Measurements from ENCODE around the gene HEATR3. TPM values are rescaled to one million over a fixed set of nuclear protein-coding genes. Genes with fewer than 3 reads are reported as not detected.
"Not testable (repeated sequence)": the region's sequence is repeated elsewhere in the genome, so short reads cannot be mapped to it uniquely, and the experiment has no call there.

Gene HEATR3
- total RNA-seq, 1 donor from 2014 or later: 25.1 TPM

DNA sequence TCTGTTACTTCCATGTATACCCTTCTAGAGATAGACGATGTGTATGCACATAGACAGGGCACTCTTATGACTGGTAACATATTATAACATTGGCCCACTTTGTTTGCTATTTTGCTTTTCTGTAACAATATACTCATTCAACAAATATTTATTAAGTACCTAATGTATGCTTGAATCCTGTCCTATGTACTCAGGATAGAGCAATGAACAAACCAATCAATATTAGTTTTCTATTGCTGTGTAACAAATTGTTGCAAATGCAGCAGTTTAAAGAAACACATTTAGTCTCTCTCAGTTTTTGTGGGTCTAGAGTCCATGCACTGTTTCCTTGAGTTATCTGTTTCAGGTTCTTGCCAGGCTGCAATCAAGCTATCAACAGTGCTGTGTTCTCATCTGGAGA, 57.6 kb downstream of the HEATR3 start:
- Histone ChIP-seq H3K9ac (ENCODE audit: low read depth in 1 of 3, low read length in 3 of 3) (no peak overlapping the region), H3K27me3 (ENCODE audit: control insufficient read depth in 3 of 3, insufficient read depth in 3 of 3, low read length in 3 of 3) (no peaks in the 10 kb centered on the region), H3K4me3 (ENCODE audit: low read length in 3 of 3) (no peak overlapping the region), H3K9me3 (ENCODE audit: control insufficient read depth in 3 of 3, low read length in 3 of 3) (no peaks in the 10 kb centered on the region), H3K36me3 (ENCODE audit: control insufficient read depth in 3 of 3, insufficient read depth in 3 of 3, low read length in 3 of 3) (no peaks in the 10 kb centered on the region), H3K4me1 (ENCODE audit: control insufficient read depth in 3 of 3, insufficient read depth in 3 of 3, low read length in 3 of 3) (no peaks in the 10 kb centered on the region), H3K27ac (ENCODE audit: low read depth, low read length) (no peak overlapping the region)

DNA sequence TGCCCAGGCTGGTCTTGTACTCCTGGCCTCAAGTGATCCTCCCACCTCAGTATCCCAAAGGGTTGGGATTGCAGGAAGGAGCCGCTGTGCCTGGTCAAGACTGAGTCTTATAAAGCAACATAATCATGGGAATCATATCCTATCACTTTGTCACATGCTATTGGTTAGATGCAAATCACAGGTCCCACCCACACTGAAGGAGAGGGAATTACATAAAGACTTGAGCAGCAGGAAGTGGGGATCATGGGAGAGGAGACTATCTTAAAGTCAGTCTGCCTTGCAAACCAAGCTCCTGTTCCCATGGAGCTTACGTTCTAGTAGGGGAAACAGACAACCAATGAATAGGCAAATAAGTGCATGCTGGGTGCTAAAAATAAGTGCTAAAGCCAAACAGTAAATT, 59.0 kb downstream of the HEATR3 start:
- Histone ChIP-seq H3K4me3 (ENCODE audit: low read length in 3 of 3) (no peak overlapping the region), H3K36me3 (ENCODE audit: control insufficient read depth in 3 of 3, insufficient read depth in 3 of 3, low read length in 3 of 3) (no peaks in the 10 kb centered on the region), H3K27me3 (ENCODE audit: control insufficient read depth in 3 of 3, insufficient read depth in 3 of 3, low read length in 3 of 3) (no peaks in the 10 kb centered on the region), H3K27ac (ENCODE audit: low read depth, low read length) (no peak overlapping the region), H3K4me1 (ENCODE audit: control insufficient read depth in 3 of 3, insufficient read depth in 3 of 3, low read length in 3 of 3) (no peaks in the 10 kb centered on the region), H3K9ac (ENCODE audit: low read depth in 1 of 3, low read length in 3 of 3) (no peak overlapping the region), H3K9me3 (ENCODE audit: control insufficient read depth in 3 of 3, low read length in 3 of 3) (no peaks in the 10 kb centered on the region)

DNA sequence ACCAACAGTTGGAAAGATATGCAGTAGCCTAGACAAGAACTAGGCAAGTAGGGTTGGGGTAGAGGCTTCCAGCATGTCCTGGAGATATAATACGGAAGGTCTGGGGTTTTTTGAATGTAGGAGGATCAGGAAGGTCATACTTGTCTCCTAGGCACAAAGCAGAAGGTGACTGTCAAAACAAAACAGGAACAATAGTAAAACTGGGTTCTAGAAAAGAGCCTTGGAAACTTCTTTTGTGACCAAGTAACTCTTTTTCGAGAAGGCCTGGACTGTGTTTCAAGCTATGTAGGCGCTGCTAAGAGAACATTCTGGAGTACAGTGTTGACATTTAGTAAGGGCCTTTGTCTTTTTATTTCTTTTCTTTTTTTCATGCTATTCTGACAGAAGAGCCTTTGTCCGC, 60.4 kb downstream of the HEATR3 start:
- Histone ChIP-seq H3K4me3 (ENCODE audit: low read length in 3 of 3) (no peak overlapping the region), H3K9ac (ENCODE audit: low read depth in 1 of 3, low read length in 3 of 3) (no peak overlapping the region), H3K36me3 (ENCODE audit: control insufficient read depth in 3 of 3, insufficient read depth in 3 of 3, low read length in 3 of 3) (no peaks in the 10 kb centered on the region), H3K27me3 (ENCODE audit: control insufficient read depth in 3 of 3, insufficient read depth in 3 of 3, low read length in 3 of 3) (no peaks in the 10 kb centered on the region), H3K9me3 (ENCODE audit: control insufficient read depth in 3 of 3, low read length in 3 of 3) (no peaks in the 10 kb centered on the region), H3K27ac (ENCODE audit: low read depth, low read length) (no peak overlapping the region), H3K4me1 (ENCODE audit: control insufficient read depth in 3 of 3, insufficient read depth in 3 of 3, low read length in 3 of 3) (no peaks in the 10 kb centered on the region)

DNA sequence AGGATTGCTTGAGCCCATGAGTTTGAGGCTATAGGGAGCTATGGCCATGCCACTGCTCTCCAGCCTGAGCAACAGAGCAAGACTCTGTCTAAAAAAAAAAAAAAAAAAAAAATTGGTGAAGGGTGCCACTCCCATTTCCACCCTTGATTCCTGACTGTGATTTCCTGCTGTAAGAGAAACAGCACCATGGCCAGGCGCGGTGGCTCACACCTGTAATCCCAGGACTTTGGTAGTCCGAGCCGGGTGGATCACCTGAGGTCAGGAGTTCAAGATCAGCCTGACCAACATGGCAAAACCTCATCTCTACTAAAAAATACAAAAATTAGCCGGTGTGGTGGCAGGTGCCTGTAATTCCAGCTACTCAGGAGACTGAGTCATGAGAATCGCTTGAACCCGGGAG, 66.8 kb downstream of the HEATR3 start:
- H3K4me3 ChIP-seq (ENCODE audit: low read length in 3 of 3); H3K36me3 ChIP-seq (ENCODE audit: control insufficient read depth in 3 of 3, insufficient read depth in 3 of 3, low read length in 3 of 3); H3K9ac ChIP-seq (ENCODE audit: low read depth in 1 of 3, low read length in 3 of 3); H3K4me1 ChIP-seq (ENCODE audit: control insufficient read depth in 3 of 3, insufficient read depth in 3 of 3, low read length in 3 of 3); H3K27me3 ChIP-seq (ENCODE audit: control insufficient read depth in 3 of 3, insufficient read depth in 3 of 3, low read length in 3 of 3); H3K27ac ChIP-seq (ENCODE audit: low read depth, low read length); H3K9me3 ChIP-seq (ENCODE audit: control insufficient read depth in 3 of 3, low read length in 3 of 3): not testable (repeated sequence)

DNA sequence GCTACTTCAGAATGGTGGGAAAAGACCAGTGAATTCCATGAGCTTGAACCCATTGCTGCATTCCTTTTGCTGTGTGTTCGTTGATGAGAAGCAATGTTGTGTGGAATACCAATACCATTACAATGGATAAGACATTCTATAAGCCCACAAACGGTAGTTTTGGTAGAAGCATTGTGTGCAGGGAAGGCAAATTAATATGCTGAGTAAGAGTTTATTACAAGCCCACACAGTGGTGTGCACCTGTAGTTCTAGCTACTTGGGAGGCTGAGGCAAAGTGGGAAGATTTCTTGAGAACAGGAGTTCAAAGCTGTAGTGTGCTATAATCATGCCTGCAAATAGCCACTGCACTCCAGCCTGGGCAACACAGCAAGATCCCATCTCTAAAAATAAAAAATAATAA, 67.4 kb downstream of the HEATR3 start:
- H3K27ac ChIP-seq (ENCODE audit: low read depth, low read length): no peak overlapping the region
- H3K4me3 ChIP-seq (ENCODE audit: low read length in 3 of 3): no peak overlapping the region
- no peaks in the 10 kb centered on the region for H3K36me3 ChIP-seq (ENCODE audit: control insufficient read depth in 3 of 3, insufficient read depth in 3 of 3, low read length in 3 of 3)
- H3K27me3 ChIP-seq (ENCODE audit: control insufficient read depth in 3 of 3, insufficient read depth in 3 of 3, low read length in 3 of 3): no peaks in the 10 kb centered on the region
- no peaks in the 10 kb centered on the region for H3K9me3 ChIP-seq (ENCODE audit: control insufficient read depth in 3 of 3, low read length in 3 of 3)
- no peaks in the 10 kb centered on the region for H3K4me1 ChIP-seq (ENCODE audit: control insufficient read depth in 3 of 3, insufficient read depth in 3 of 3, low read length in 3 of 3)
- H3K9ac ChIP-seq (ENCODE audit: low read depth in 1 of 3, low read length in 3 of 3): no peak overlapping the region

DNA sequence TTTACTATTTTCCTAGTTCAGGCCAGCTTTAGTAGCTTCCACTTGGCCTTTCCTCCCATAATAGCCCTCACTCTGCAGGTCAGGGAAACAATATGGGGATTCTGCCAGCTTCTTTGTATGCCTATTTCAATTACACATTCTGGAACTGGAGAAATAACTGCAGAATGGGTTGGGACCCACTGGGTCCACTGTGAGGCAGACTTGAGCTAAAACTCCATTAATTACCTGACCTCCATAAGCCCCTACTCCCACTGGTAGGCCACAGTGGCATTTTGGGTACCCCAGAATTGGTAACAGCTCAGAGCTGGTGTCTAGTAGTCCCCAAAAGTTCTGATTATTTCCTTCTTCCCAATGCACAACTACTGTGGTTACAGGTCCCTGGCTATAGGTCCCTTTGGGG, 70.6 kb downstream of the HEATR3 start:
- H3K4me1 ChIP-seq (ENCODE audit: control insufficient read depth in 3 of 3, insufficient read depth in 3 of 3, low read length in 3 of 3): no peaks in the 10 kb centered on the region
- H3K9ac ChIP-seq (ENCODE audit: low read depth in 1 of 3, low read length in 3 of 3): no peak overlapping the region
- H3K27ac ChIP-seq (ENCODE audit: low read depth, low read length): no peak overlapping the region
- H3K9me3 ChIP-seq (ENCODE audit: control insufficient read depth in 3 of 3, low read length in 3 of 3): no peaks in the 10 kb centered on the region
- no peaks in the 10 kb centered on the region for H3K36me3 ChIP-seq (ENCODE audit: control insufficient read depth in 3 of 3, insufficient read depth in 3 of 3, low read length in 3 of 3)
- no peak overlapping the region for H3K4me3 ChIP-seq (ENCODE audit: low read length in 3 of 3)
- no peaks in the 10 kb centered on the region for H3K27me3 ChIP-seq (ENCODE audit: control insufficient read depth in 3 of 3, insufficient read depth in 3 of 3, low read length in 3 of 3)

DNA sequence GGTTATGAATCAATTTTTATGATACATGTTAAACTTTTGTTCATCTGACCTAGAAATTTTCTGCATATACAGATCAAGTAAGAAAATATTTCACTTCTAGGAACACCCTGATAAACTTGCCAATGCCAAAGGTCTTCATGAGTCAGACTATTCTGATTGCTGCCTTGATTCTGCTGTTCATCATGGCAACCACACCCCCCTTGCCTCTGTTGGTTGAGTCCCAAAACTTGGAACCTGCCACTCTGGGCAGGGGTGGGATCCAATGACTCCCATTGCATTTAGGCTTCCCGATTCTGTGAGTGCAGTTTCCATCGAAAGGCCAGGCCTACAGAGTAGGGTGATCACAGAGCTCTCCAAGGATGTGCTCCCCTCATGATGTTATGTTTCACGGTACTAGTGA, 71.5 kb downstream of the HEATR3 start:
- H3K4me3 ChIP-seq (ENCODE audit: low read length in 3 of 3): no peak overlapping the region
- H3K9ac ChIP-seq (ENCODE audit: low read depth in 1 of 3, low read length in 3 of 3): no peak overlapping the region
- H3K36me3 ChIP-seq (ENCODE audit: control insufficient read depth in 3 of 3, insufficient read depth in 3 of 3, low read length in 3 of 3): no peaks in the 10 kb centered on the region
- H3K4me1 ChIP-seq (ENCODE audit: control insufficient read depth in 3 of 3, insufficient read depth in 3 of 3, low read length in 3 of 3): no peaks in the 10 kb centered on the region
- H3K27ac ChIP-seq (ENCODE audit: low read depth, low read length): no peak overlapping the region
- no peaks in the 10 kb centered on the region for H3K27me3 ChIP-seq (ENCODE audit: control insufficient read depth in 3 of 3, insufficient read depth in 3 of 3, low read length in 3 of 3)
- no peaks in the 10 kb centered on the region for H3K9me3 ChIP-seq (ENCODE audit: control insufficient read depth in 3 of 3, low read length in 3 of 3)

DNA sequence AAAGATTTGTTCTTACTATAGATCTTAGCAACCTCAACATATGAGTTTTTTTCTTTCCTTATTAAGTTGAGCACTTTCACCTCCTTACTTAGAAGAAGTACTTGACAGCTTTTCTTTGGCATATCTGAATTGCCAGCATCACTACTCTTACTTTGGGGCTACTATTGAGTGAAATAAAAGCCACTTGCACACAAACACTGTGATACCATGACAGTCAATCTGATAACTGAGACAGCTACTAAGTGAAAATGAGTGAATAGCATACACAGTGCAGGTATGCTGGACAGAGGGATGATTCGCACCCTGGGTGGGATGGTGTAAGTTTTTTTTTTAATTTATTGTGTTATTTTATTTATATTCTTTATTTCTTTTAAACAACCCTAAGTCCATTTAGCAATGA, 73.8 kb downstream of the HEATR3 start:
- H3K4me3 ChIP-seq (ENCODE audit: low read length in 3 of 3): no peak overlapping the region
- H3K9ac ChIP-seq (ENCODE audit: low read depth in 1 of 3, low read length in 3 of 3): no peak overlapping the region
- H3K27ac ChIP-seq (ENCODE audit: low read depth, low read length): no peak overlapping the region
- peaks cover 0 to 4% (median 2%) of the 10 kb centered on the region in 3 donors for H3K4me1 ChIP-seq (ENCODE audit: control insufficient read depth in 3 of 3, insufficient read depth in 3 of 3, low read length in 3 of 3)
- H3K27me3 ChIP-seq (ENCODE audit: control insufficient read depth in 3 of 3, insufficient read depth in 3 of 3, low read length in 3 of 3): no peaks in the 10 kb centered on the region
- H3K9me3 ChIP-seq (ENCODE audit: control insufficient read depth in 3 of 3, low read length in 3 of 3): no peaks in the 10 kb centered on the region
- H3K36me3 ChIP-seq (ENCODE audit: control insufficient read depth in 3 of 3, insufficient read depth in 3 of 3, low read length in 3 of 3): no peaks in the 10 kb centered on the region

DNA sequence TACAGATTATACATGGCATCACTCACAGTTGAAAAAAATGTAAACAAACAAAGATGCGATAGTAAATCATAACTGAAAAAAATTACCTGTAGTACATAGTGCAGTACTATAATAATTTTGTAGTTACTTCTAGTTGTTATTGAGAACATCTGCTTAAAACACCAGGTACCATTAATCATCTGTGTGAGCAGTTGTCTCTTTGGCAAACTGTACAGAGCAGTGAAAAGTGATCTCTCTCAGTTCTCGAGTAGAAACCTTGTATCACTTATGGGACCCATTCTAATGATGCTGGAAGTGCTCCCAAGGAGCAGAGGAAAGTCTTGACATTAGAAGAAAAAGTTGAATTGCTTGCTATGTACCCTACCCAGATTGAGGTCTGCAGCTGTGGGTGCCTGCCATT, 78.4 kb downstream of the HEATR3 start:
- Histone ChIP-seq H3K4me3 (ENCODE audit: low read length in 3 of 3) (no peak overlapping the region), H3K4me1 (ENCODE audit: control insufficient read depth in 3 of 3, insufficient read depth in 3 of 3, low read length in 3 of 3) (peaks cover 4 to 16% (median 13%) of the 10 kb centered on the region in 3 donors), H3K9me3 (ENCODE audit: control insufficient read depth in 3 of 3, low read length in 3 of 3) (no peaks in the 10 kb centered on the region), H3K27ac (ENCODE audit: low read depth, low read length) (no peak overlapping the region), H3K27me3 (ENCODE audit: control insufficient read depth in 3 of 3, insufficient read depth in 3 of 3, low read length in 3 of 3) (no peaks in the 10 kb centered on the region), H3K9ac (ENCODE audit: low read depth in 1 of 3, low read length in 3 of 3) (no peak overlapping the region), H3K36me3 (ENCODE audit: control insufficient read depth in 3 of 3, insufficient read depth in 3 of 3, low read length in 3 of 3) (no peaks in the 10 kb centered on the region)

DNA sequence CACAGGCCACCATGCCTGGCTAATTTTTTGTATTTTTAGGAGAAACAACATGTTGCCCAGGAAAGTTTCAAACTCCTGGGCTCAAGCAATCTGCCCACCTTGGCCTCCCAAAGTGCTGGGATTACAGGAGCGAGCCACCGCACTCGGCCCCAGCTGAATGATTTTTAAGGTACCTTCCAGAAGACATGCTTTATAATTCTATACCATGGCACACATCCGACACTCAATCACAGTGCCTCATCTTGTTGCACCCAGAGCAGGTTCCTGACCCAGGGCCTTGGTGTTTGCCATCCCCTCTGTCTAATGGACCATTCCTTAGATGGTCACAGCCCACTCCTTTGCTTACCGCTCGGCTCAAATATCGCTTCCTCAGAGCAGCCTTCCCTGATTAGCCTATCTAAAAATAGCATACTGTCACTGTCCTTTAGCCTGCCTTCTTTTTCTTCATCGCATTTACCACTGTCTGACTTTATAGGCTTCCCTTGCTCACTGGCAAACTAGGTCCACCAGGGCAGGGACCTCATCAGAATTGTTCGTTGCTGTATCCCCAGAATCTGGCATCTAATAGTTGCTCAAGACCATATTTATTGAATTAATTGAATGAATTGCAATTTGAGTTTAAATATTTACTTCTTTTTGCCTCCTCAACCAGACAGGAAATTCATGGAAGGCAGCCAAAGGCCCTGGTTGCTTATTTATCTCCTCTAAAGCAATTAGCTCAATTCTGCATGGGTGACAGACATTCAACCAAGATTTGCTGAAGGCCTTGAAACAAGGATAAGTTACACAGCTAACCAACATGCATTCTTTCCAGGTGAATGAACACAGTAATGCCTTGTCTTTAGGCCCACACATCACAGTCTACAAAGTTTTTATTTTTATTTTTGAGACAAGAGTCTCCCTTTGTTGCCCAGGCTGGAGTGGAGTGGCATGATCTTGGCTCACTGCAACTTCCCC, 81.0 kb downstream of the HEATR3 start:
- Histone ChIP-seq H3K36me3 (ENCODE audit: control insufficient read depth in 3 of 3, insufficient read depth in 3 of 3, low read length in 3 of 3) (no peaks in the 10 kb centered on the region), H3K9me3 (ENCODE audit: control insufficient read depth in 3 of 3, low read length in 3 of 3) (no peaks in the 10 kb centered on the region), H3K27me3 (ENCODE audit: control insufficient read depth in 3 of 3, insufficient read depth in 3 of 3, low read length in 3 of 3) (no peaks in the 10 kb centered on the region), H3K27ac (ENCODE audit: low read depth, low read length) (no peak overlapping the region), H3K4me1 (ENCODE audit: control insufficient read depth in 3 of 3, insufficient read depth in 3 of 3, low read length in 3 of 3) (peaks cover 4 to 16% (median 13%) of the 10 kb centered on the region in 3 donors), H3K4me3 (ENCODE audit: low read length in 3 of 3) (no peak overlapping the region), H3K9ac (ENCODE audit: low read depth in 1 of 3, low read length in 3 of 3) (peak overlapping the region in 1 of 3 donors; percentile 57)
